GM19238 (cell line): Measurements from ENCODE around the gene GTF2F1.
"Not testable (repeated sequence)": the region's sequence is repeated elsewhere in the genome, so short reads cannot be mapped to it uniquely, and the experiment has no call there.

Experiments used
- DNase-seq: peaks from one replicate; pipeline ENCODE4 v3.0.0; 2011; ENCODE audit warnings: low spot score; ENCODE audit not compliant: insufficient read length

The GTF2F1 gene

DNA sequence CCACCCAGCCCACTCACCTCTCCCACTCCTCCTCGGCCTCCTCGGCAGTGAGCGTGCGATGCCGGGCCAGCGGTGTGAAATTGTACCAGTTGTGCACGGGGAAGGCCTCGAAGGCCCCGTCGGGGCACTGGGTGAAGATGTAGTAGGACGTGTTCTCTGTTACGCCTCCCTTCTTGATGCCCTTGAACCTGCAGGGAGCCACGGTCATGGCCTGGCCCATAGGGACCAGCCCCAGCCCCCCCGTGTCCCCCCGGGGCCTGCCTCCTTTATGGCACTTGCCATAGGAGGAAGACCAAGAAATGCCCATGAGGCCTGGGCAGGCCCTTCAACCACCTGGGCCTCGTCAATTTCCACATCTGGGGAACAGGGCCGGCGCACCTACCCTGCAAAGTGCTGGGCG is 5.6 kb downstream of the GTF2F1 start:
- DNase-seq, result no peak

GRCh38 chr19:6384381-6384780 is 8.6 kb downstream of the GTF2F1 start:
- no peak for DNase-seq

- DNase-seq, result no peak
Observed at GRCh38 chr19:6383188-6383587, 9.8 kb downstream of the GTF2F1 start.

GRCh38 chr19:6381030-6381750 is 11.8 kb downstream of the GTF2F1 start:
- no peak for DNase-seq

- no peak for DNase-seq
Observed at GRCh38 chr19:6379744-6380143, 13.2 kb downstream of the GTF2F1 start.

GRCh38 chr19:6378486-6378885 is 14.5 kb downstream of the GTF2F1 start:
- no peak for DNase-seq

DNA sequence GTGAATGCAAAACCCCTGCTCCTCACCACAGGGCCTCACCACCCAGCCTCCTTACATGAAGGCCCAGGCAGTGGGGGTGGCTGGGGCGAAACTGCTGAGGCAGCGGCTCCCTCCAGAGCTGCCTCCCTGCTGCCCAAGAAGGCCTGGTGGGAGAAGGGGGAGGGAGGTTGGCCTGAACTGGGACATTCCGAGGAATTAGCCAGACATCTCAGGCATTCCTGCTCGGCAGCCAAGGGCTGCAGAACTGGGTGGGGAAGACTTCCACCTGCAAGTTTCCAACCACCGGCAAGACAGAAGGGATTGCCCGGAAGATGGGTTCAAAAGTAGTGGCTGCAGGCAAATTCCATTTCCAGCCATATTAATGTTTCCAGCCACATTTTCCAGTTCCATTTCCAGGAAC is 14.9 kb downstream of the GTF2F1 start:
- no peak for DNase-seq

DNA sequence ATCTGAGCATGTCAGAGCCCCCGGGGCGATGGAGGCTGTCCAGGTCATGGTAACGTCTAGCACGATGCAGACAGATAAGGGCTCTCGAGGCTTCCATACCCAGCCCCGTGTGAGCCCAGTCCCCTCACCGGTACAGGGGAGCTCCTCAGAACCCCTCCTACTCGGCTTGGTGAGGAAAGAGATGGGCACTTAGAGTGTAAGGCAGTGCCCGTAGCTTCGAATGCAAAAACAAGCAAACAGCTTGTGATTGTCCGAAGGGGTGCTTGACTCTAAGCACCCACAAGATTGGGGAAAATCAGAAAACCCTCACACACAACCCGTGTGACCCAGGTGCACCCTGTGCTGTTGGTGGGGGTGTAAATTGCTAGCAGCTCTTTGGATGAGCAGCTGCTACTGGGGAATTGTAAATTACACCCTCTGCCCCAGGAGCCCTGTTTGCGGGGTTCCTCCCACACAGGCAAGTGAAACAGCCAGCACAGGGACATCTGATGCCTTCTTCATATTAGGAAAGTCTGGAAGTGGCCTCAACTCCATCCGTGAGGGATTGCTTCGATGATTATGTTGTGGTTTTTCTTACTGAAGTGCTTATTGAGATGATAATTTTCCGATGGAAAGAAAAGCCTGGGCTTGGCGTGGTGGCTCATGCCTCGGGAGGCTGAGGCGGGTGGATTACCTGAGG is 16.3 kb downstream of the GTF2F1 start:
- no peak for DNase-seq

GRCh38 chr19:6375411-6376010 is 17.5 kb downstream of the GTF2F1 start, which contains the start of gene PSPN:
TSS of gene PSPN (minus strand) at chr19:6375933. CDS start at chr19:6375849, 84 bp downstream.
- DNase-seq, result no peak

DNA sequence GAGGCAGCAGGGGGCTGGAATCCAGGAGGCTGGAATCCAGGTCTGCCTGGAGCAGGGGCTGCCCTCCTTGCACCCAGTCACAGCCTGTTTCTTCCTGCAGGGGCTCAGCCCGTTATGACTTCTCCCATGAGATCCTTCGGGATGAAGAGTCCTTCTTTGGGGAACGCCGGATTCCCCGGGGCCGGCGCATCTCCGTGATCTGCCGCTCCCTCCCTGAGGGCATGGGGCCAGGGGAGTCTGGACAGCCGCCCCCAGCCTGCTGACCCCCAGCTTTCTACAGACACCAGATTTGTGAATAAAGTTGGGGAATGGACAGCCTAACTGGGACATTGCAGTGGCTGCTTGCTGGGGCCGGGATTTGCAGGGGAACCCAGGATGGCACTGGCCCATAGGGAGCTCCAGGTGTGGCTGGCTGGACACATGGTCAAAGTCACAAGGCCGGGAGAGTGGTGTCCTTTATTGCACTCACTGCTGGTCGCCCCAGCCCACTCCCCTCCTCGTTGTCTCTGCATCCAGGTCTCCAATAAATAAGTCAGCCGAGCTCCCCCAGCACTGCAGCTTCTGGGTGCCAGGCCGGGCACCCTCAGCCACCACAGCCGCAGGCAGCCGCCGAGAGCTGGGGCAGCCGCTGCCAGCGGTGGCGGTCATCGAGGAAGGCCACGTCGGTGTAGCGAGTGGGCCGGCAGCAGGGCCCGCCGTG is 18.1 kb downstream of the GTF2F1 start:
- DNase-seq, result no peak

- no peak for DNase-seq
Observed at GRCh38 chr19:6374161-6374709, 18.7 kb downstream of the GTF2F1 start.

DNA sequence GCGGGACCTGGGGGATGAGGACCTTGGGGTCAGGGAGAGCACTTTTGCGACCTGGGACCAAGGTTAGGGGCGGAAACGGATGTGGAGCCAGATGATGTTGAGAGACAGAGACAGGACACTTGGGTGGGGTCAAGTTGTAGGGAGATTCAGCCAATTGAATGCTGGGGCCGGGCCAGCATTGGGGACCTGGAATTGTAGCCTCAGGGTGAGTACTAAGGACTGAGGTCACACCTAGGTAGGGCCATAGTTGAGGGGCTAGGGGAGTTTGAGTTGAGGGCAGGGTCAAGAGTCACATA is 19.2 kb downstream of the GTF2F1 start:
- DNase-seq, result no peak

- DNase-seq, result peak; percentile 91
Observed at GRCh38 chr19:6373096-6373812, 19.7 kb downstream of the GTF2F1 start.

DNA sequence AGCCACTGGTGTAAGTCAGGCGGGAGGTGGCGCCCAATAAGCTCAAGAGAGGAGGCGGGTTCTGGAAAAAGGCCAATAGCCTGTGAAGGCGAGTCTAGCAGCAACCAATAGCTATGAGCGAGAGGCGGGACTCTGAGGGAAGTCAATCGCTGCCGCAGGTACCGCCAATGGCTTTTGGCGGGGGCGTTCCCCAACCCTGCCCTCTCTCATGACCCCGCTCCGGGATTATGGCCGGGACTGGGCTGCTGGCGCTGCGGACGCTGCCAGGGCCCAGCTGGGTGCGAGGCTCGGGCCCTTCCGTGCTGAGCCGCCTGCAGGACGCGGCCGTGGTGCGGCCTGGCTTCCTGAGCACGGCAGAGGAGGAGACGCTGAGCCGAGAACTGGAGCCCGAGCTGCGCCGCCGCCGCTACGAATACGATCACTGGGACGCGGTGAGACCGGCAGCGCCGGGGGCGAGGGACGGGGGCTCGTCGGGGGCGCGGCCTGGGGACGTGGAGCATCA is 20.3 kb downstream of the GTF2F1 start, which contains the start of gene ALKBH7:
ALKBH7 (plus strand) TSS at position 201 of the 502 bp plus-strand sequence; CDS start at position 228, 27 bp downstream.
- DNase-seq, result peak; percentile 91

DNA sequence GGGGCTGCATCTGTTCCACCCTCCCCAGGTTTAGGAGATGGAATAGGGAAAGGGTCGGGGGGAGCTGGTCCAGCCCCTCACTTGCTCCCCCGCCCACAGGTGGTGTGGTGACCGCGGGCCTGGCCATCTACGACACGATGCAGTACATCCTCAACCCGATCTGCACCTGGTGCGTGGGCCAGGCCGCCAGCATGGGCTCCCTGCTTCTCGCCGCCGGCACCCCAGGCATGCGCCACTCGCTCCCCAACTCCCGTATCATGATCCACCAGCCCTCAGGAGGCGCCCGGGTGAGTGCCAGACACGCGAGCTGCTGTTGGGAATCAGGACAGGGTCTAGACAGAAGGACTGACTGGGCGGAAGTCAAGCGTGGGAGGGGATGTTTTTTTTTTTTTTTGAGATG is 28.6 kb downstream of the GTF2F1 start:
- no peak for DNase-seq

- DNase-seq, result no peak
Observed at GRCh38 chr19:6362351-6362801, 30.6 kb downstream of the GTF2F1 start.

- DNase-seq, result no peak
Observed at GRCh38 chr19:6362027-6362350, 31.0 kb downstream of the GTF2F1 start.

DNA sequence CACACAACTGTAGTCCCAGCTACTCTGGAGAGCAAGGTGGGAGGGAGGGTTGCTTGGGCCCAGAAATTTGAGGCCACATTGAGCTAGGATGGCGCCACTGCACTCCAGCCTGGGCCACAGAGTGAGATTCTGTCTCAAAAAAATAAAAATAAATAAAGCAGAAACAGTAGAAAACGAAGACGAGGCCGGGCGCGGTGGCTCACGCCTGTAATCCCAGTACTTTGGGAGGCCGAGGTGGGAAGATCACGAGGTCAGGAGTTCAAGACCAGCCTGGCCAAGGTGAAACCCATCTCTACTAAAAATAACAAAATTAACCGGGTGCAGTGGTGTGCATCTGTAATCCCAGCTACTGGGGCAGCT is 32.1 kb downstream of the GTF2F1 start:
- DNase-seq, result not testable (repeated sequence)

GRCh38 chr19:6360445-6360844 is 32.5 kb downstream of the GTF2F1 start:
- DNase-seq, result not testable (repeated sequence)

GRCh38 chr19:6359568-6360341 is 33.2 kb downstream of the GTF2F1 start:
- no peak for DNase-seq
